SH-SY5Y (cell line): ENCODE results near the gene KRTAP29-1.
"Not testable (repeated sequence)": the region's sequence is repeated elsewhere in the genome, so short reads cannot be mapped to it uniquely, and the experiment has no call there.

Source experiments
- GATA2 ChIP-seq: IDR thresholded peaks from 2 replicates; pipeline ENCODE4 v1.6.1; 2011; ENCODE audit warnings: mild to moderate bottlenecking, low read depth, low read length
- GATA3 ChIP-seq: IDR thresholded peaks from 2 replicates; pipeline ENCODE4 v1.6.1; 2011; ENCODE audit warnings: low read depth, mild to moderate bottlenecking, low read length, moderate library complexity

Gene KRTAP29-1

DNA sequence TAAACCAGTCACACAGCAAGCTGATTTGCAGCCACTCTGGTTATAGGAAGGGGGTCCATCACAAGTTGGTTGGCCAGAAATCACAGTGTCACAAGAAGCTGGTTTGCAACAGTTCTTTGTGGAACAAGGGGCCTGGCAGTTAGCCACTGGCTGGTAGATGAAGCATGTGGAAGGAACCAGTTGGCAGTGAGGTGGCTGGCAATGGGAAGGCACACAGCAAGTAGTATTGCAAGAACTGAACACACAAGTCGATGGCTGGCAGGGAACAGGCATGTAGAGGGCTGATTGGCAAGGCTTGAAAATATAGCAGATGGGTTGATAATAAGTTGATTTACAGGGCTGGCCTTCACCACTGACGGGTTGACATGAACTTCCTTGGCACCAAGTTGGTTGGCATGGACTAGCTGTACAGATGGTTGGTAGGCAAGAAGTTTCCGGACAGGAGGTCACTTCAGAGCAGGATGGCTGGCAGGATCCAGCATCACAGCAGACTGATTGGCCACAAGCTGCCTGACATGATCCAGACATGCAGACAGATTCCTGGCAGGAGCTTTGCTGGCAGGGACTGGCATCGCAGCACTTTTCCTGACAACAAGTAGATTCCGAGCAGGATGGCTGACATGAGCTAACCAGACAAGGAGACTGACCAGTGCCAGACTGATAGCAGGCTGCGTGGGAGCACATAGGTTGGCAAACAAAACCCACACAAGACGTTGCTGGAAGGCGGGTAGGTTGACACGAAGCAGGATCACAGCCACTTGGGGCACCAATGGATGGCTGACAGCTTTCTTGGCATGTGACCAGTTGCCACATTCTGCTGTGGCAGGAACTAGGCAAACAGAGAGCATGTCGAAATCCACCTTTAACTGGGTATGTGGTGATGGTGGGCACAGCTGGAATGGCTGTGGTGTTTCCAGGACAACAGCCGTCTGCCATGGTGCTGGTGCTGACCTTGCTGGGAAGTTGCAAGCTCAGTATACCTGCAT is at the start of gene KRTAP29-1:
Gene KRTAP29-1 (minus strand): TSS at position 936 of the 986 bp plus-strand sequence. CDS start 0 bp downstream, at position 936.
- TF ChIP-seq GATA2 = no peak

GRCh38 chr17:41351177-41351576 is 48.5 kb upstream of the KRTAP29-1 start:
- TF ChIP-seq GATA3 (no peak), GATA2 (no peak)

GRCh38 chr17:41350381-41350878 is 47.8 kb upstream of the KRTAP29-1 start, which contains the start of gene KRT33A:
Gene KRT33A, minus strand, starts transcription at chr17:41350828. Its CDS starts 61 bp downstream, at chr17:41350767.
- not testable (repeated sequence) for TF ChIP-seq GATA3, GATA2

GRCh38 chr17:41347869-41348760 is 45.5 kb upstream of the KRTAP29-1 start:
- TF ChIP-seq GATA3 = no peak
- TF ChIP-seq GATA2 = no peak

GRCh38 chr17:41345992-41346391 is 43.3 kb upstream of the KRTAP29-1 start:
- TF ChIP-seq GATA2 = no peak
- no peak for TF ChIP-seq GATA3

DNA sequence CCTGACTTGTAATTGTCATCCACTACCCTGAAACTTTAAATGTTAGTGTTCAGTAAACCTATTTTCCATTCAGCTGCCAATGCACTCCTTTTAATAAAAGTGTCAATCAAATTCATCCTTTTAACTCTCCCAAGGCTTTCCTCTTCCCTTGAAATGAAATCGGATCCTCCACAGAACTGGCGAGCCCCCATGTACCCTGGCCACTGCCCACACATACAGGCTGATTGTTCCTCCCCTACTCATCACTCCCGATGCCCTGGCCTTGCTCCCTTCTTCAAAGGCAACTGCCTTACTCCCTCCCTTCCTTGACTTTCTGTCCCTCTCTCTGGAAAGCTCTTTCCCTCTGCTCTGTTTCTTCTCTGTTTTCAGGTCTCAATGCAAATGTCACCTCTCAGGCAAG is 40.4 kb upstream of the KRTAP29-1 start:
- TF ChIP-seq GATA2 = no peak
- no peak for TF ChIP-seq GATA3

- no peak for TF ChIP-seq GATA3
- no peak for TF ChIP-seq GATA2
Observed at GRCh38 chr17:41340934-41341861, 38.5 kb upstream of the KRTAP29-1 start.

DNA sequence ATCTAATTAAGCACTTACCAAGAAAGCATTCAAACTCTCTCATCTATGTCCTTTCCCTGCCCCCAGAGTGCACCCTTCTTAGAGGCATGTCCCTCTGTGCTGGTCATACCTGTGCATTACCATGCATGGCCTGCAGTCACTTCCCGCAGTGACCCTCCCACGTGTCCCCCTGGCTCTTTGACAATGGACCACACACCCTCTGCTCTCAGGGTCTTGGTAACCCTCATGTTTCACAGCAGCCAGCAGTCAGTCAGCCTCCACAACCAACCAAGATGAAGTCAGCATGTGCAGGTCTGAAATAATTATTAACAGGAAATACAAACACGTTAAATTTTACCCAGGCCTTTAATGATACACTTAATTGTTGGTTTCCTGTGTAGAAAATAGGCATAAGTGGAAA is 37.8 kb upstream of the KRTAP29-1 start:
- no peak for TF ChIP-seq GATA3
- no peak for TF ChIP-seq GATA2

DNA sequence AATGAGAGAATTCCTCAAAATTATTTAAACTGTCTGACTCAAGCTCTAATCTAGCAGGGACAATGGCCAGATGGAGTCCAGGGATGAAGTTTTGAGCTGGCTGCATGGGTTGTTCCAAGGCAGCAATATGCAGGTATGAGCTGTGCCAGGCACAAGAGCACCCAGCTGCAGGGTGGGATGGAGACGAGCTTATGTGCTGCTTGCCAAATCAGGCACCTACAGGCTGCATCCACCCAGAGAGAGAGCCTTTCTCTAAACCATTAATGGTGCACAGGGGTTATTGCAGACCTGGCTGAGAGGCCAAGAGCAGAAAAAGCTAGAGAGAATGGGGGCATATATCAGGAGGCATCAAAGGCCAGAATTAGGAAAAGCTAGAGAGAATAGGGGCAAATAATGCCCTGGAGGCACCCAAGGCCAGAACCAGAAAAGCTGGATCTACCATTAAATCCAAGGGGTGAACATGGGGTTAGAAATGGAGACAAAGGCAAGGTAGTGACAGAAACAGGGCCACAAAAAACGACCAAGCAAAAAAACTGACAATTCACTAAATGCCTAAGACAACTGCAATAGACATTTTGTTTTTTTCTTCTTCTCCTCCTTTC is 37.0 kb upstream of the KRTAP29-1 start:
- TF ChIP-seq GATA2 = no peak
- TF ChIP-seq GATA3 = no peak

DNA sequence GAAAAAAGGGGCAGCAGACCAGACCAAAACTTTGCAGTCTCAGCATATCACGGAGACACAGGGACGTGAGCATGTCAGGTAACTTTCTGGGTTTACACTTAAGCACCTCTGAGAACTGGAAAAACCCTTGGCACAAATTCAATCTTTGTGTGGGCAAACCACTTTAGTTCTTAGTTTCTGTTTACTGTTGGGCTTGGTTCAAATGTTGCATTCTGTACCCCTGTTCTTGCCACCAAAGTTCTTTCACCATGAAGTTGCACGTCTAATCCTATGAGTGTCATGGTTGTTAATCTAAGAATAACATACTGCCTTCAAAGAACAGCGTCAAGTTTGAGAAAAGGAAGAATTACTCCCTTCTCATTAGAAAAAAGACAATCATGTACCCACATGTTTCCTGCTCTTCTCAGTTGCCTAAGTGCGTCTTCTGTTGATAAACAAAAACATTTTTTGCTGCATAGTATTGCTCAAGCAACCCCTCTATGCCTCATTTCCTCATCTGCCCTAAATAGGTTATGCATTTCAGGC is 36.4 kb upstream of the KRTAP29-1 start:
- no peak for TF ChIP-seq GATA3
- TF ChIP-seq GATA2 = no peak

DNA sequence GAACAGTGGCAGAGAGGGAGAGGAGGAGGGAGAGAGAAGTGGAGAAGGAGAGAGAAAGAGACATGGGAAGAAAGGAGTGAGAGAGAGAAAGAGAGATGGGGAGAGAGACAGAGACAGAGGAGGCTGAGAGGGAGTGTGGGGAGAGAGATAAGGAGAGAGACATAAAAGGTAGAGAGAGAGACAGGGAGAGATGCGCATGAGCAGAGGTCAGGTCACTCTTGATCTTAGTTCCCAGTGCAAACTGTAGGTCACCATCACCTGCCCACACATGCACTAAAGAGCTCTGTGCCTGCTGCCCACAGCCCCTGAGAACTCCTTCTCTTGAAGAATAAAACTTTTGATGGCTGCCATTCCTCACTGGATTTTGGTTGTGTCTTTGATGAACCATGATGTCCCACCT is 33.1 kb upstream of the KRTAP29-1 start:
- TF ChIP-seq GATA3 = no peak
- TF ChIP-seq GATA2 = no peak

GRCh38 chr17:41334385-41335305 is 32.0 kb upstream of the KRTAP29-1 start:
- TF ChIP-seq GATA2 = no peak
- TF ChIP-seq GATA3 = no peak
